Measurements from ENCODE around the gene TMEM190. TPM values are rescaled to one million over a fixed set of nuclear protein-coding genes. Genes with fewer than 3 reads are reported as not detected.

TMEM190 gene
- polyA plus RNA-seq, 3 donors from 2014 or later: not detected

DNA sequence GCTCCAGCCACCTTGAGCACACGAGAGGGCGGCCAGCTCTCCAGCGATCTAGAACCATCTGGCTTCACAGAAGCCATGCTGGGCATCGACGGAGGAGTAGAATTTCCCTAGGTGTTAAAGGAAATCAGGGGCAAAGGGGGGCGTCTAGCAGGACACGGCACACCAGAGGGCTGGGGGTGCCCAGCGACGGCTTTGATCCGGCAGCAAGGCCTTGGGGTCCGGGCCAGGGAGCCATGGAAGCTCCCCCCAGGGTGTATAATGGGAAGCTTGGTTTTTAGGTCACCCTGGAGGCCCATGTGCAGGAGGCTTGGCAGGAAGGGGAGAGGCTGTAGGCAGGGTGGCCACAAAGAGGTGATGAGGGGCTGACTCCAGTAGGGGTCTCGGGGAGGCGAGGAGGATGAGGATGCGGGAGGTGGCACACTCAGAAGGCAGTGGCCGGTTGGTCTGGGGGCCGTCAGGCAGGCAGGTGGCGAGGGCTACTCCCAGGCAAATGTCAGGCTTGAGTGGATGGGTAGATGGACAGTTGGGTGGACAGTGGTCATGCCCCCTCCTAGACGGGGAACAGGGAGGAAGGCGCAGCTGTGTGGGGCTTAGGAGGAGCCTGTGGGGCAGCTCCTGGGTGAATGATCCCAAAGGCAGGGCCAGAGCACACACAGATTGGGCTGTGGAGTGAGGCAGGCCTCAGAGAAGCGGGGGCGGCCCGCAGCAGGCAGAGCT lies 31.4 kb upstream of the TMEM190 start:
- H3K27me3 Mint-ChIP-seq (ENCODE audit: low read depth in 3 of 3): peaks cover 0 to 7% (median 2%) of the 10 kb centered on the region in 3 donors
- DNase-seq: no peak
- peaks cover 13 to 15% of the 10 kb centered on the region in 2 donors for H3K4me1 Mint-ChIP-seq
- H3K27ac Mint-ChIP-seq: no peak overlapping the region
- no peaks in the 10 kb centered on the region for H3K9me3 Mint-ChIP-seq
- H3K4me3 Mint-ChIP-seq: no peak overlapping the region
- no peaks in the 10 kb centered on the region for H3K36me3 Mint-ChIP-seq

DNA sequence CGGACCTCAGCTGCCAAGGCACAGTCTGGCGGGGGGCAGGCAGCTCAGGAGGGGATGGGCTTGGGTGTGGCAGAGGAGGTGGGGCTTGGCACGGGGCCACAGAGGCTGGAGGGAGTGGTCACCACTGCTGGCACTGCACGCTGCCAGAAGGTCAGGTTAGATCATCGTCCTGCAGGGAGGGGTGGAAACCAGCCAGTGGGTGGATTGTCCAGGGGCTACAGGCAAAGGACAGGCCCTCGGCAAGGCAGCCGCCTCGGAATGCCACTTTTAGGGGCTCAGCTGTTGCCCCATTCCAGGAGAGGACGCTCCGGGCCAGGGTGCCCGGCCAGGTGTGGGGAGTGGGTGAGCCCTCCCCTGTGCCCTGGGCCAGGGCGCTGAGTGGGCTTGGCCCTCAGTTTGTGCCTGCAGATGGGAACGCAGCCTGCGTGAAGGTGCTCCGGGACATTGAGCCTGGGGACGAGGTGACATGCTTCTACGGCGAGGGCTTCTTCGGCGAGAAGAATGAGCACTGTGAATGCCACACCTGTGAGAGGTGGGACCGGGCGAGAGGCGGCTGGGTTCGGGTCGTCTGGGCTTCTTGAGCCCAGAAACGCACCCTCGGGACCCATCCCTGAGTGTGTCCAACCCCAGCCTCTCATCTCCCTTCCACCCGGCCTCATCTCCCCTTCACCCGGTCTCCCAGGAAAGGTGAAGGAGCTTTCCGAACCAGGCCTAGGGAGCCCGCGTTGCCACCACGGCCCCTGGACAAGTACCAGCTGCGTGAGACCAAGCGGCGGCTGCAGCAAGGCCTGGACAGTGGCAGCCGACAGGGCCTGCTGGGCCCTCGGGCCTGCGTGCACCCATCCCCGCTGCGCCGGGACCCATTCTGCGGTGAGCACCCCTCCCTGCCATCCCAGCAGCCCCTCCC lies 30.6 kb upstream of the TMEM190 start:
- H3K36me3 Mint-ChIP-seq: no peaks in the 10 kb centered on the region
- peaks cover 6 to 7% of the 10 kb centered on the region in 2 donors for H3K4me1 Mint-ChIP-seq
- no peaks in the 10 kb centered on the region for H3K9me3 Mint-ChIP-seq
- DNase-seq: no peak
- H3K27ac Mint-ChIP-seq: no peak overlapping the region
- peaks cover 0 to 7% (median 2%) of the 10 kb centered on the region in 3 donors for H3K27me3 Mint-ChIP-seq (ENCODE audit: low read depth in 3 of 3)
- no peak overlapping the region for H3K4me3 Mint-ChIP-seq

DNA sequence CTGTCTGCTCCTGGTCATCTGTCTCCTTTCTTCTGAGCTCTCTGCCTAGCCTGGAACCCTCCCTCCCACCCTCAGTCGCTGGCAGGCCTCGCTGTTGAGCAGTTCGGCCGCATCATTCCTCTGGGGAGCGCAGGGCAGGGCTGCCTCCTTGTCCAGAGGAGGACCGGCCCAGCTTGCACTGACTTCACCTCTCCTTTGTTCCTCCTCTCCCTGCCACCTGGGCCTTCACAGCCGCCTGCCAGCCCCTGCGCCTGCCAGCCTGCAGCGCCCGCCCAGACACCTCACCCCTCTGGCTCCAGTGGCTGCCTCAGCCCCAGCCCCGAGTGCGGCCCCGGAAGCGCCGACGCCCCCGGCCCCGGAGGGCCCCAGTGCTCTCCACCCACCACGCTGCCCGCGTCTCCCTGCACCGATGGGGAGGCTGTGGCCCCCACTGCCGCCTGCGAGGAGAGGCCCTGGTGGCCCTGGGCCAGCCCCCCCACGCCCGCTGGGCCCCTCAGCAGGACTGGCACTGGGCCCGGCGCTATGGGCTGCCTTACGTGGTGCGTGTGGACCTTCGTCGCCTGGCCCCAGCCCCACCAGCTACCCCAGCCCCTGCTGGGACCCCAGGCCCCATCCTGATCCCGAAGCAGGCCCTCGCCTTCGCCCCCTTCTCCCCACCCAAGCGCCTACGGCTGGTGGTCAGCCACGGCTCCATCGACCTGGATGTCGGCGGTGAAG lies 29.7 kb upstream of the TMEM190 start:
- no peak overlapping the region for H3K27ac Mint-ChIP-seq
- H3K36me3 Mint-ChIP-seq: no peaks in the 10 kb centered on the region
- H3K9me3 Mint-ChIP-seq: no peaks in the 10 kb centered on the region
- peaks cover 0 to 2% of the 10 kb centered on the region in 2 donors for H3K4me1 Mint-ChIP-seq
- H3K4me3 Mint-ChIP-seq: no peak overlapping the region
- no peak for DNase-seq
- H3K27me3 Mint-ChIP-seq (ENCODE audit: low read depth in 3 of 3): peaks cover 2 to 10% (median 2%) of the 10 kb centered on the region in 3 donors

DNA sequence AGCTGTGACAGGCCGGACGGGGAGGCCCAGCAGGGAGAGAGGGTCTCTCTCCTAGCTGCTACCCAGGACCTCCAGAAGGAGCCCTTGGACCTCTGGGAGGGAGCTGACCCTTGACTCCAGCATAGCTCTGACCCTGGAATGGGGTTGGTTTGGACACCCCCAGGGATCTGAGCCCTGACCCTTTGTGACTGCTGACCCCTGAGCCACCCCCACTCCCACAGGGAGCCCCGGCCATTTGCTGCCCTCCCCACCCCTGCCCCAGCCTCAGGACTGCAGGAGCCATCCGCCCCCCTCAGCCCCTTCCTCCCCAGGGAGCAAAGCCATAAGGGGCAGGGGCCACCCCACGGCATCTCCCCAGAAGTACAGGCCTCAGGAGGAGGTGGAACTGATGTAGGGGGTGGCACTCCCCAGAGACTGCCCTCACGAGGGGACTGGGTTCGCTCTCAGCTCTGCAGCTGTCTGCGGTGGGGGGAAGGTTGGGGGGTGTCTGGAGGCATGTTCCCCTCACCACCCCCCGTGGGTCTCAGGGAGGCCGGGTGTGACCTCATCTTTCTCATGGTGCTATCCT lies 29.1 kb upstream of the TMEM190 start:
- Mint-ChIP-seq H3K27ac (no peak overlapping the region), H3K4me1 (peaks cover 2 to 3% of the 10 kb centered on the region in 2 donors)

DNA sequence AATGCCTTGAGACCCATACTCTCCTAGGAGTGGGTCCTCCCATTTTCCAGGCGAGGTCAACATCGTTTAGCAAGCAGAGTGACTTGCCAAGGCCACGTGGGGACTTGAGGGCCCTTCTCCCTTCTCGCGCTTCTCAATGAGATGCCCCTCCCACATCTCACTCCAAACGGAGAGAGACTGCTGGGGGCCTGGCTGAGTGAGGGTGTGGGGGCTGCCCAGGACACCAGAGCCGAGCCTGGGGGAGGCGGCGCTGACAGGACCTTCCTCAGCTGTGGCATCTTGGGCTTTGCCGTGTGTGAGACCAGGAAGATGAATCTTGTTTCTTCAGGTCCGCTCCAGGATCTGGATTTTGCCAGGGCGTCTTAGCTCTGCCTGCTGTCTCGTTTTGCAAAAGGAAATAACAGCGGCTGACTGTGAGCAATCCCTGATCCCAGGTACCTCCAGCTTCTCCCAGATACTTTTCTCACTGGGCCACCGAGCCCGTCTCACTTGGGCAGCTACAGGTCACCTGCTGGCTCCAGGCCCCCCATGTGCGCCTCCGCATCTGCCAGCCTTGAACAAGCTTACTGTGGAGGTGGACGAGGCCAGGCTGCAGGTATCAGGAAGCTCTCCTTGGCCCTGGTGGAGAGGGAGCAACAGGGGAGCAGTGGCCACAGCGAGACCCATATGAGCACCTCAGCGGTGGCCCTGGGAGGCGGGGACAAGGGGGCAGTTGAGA lies 28.1 kb upstream of the TMEM190 start:
- H3K4me3 Mint-ChIP-seq: no peak overlapping the region
- DNase-seq: no peak
- H3K9me3 Mint-ChIP-seq: no peaks in the 10 kb centered on the region
- no peaks in the 10 kb centered on the region for H3K36me3 Mint-ChIP-seq
- peaks cover 11 to 12% of the 10 kb centered on the region in 2 donors for H3K4me1 Mint-ChIP-seq
- peaks cover 4 to 16% (median 11%) of the 10 kb centered on the region in 3 donors for H3K27me3 Mint-ChIP-seq (ENCODE audit: low read depth in 3 of 3)
- no peak overlapping the region for H3K27ac Mint-ChIP-seq

More for the DNA sequence above, 29.1 kb upstream of the TMEM190 start:
- no peak overlapping the region for H3K4me3 Mint-ChIP-seq
- H3K9me3 Mint-ChIP-seq: no peaks in the 10 kb centered on the region
- H3K36me3 Mint-ChIP-seq: no peaks in the 10 kb centered on the region
- H3K27me3 Mint-ChIP-seq (ENCODE audit: low read depth in 3 of 3): peaks cover 2 to 12% (median 4%) of the 10 kb centered on the region in 3 donors
- DNase-seq: no peak

DNA sequence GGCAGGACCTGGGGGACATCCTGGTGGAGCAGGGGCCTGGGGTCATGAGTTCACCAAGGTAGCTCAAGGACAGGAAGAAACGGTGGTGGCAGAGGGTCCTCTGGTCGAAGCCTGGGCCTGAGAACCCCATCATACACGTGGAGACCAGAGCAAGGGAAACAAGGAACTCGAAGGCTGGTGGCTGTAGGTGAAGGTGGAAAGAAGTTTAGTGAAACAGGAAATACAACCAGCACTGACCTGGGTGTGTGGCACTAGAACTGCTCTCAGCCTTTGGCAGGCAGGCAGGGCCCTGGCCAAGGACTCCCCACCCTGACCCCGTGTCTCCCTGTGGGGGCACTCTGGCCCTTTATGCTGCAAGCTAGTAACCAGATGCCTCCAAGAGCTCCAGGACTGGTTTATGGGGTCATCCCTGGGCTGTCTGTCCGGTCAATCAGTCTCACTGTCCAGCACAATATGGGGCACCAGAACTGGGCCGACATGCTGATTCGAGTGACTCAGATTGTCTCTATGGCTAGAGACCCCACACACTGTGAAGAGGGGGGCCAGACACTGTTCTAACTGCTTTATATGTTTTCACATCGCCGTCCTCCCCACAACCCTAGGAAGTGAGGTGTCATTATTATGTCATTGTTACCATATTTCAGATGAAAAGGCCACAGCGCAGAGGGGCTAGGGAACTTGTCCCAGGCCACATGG lies 25.9 kb upstream of the TMEM190 start:
- no peak overlapping the region for H3K4me3 Mint-ChIP-seq
- H3K27ac Mint-ChIP-seq: peak overlapping the region in 1 of 6 donors; percentile 64
- no peaks in the 10 kb centered on the region for H3K9me3 Mint-ChIP-seq
- H3K27me3 Mint-ChIP-seq (ENCODE audit: low read depth in 3 of 3): peaks cover 4 to 13% (median 11%) of the 10 kb centered on the region in 3 donors
- H3K4me1 Mint-ChIP-seq: peaks cover 17% of the 10 kb centered on the region in 2 donors
- H3K36me3 Mint-ChIP-seq: no peaks in the 10 kb centered on the region
- no peak for DNase-seq

DNA sequence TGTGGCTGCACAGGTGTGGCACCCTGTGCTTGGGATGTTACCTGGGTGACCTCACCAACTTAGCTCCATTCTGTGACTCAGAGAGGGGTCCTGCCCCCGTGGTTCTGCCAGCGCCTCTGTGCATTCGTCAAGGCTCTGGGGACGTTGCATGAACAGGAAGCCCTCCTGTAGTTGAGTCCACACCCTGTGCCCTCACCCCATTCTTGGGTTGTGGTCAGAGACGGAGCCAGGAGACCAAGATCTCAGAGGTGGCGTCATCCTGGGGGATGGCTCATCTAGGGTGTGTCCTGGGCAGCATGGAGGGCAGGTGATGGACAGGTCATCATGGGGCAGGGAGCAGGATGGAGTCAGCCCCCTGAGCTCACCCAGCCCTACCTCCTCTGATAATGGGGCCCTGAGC lies 24.6 kb upstream of the TMEM190 start:
- no peaks in the 10 kb centered on the region for H3K9me3 Mint-ChIP-seq
- peaks cover 17% of the 10 kb centered on the region in 2 donors for H3K4me1 Mint-ChIP-seq
- peak overlapping the region in 1 of 5 donors; percentile 33 for H3K4me3 Mint-ChIP-seq
- no peak for DNase-seq
- no peaks in the 10 kb centered on the region for H3K36me3 Mint-ChIP-seq
- H3K27ac Mint-ChIP-seq: peak overlapping the region in 1 of 6 donors; percentile 20
- peaks cover 4 to 15% (median 11%) of the 10 kb centered on the region in 3 donors for H3K27me3 Mint-ChIP-seq (ENCODE audit: low read depth in 3 of 3)

DNA sequence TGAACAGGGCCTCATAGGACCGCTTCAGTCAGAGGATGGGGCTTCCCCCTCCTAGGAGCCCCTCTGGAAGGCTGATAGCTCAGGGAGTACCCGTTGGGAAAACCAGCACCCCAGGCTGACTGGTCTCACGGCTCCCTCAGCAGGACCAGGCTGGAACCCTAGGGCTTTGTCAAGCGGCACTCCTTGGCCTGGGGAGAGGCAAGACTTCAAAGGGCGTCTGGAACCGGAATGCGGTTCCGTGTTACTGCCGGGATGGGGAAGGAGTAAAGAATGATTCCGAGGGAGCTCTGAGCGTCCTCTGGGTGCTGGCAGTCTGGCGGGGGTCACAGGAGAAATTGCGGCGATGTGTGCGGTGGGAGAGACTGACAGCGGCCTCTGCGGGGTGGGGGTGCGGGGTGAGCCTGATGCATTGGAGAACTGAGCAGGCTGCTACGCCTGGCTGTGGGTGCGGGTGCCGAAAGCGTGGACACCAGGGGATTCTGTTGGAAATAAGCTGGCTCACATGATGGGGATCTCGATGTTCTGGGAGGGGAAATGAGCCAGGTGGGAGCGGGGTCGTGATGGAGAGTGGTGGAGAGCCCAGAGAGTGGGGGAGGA lies 24.0 kb upstream of the TMEM190 start:
- no peak for DNase-seq
- Mint-ChIP-seq H3K4me3 (peak overlapping the region; percentile 27 to 81 (median 75)), H3K9me3 (no peaks in the 10 kb centered on the region), H3K36me3 (no peaks in the 10 kb centered on the region), H3K4me1 (peaks cover 17% of the 10 kb centered on the region in 2 donors), H3K27me3 (ENCODE audit: low read depth in 3 of 3) (peaks cover 4 to 16% (median 11%) of the 10 kb centered on the region in 3 donors), H3K27ac (peak overlapping the region in 2 of 6 donors; percentile 27 to 49)

DNA sequence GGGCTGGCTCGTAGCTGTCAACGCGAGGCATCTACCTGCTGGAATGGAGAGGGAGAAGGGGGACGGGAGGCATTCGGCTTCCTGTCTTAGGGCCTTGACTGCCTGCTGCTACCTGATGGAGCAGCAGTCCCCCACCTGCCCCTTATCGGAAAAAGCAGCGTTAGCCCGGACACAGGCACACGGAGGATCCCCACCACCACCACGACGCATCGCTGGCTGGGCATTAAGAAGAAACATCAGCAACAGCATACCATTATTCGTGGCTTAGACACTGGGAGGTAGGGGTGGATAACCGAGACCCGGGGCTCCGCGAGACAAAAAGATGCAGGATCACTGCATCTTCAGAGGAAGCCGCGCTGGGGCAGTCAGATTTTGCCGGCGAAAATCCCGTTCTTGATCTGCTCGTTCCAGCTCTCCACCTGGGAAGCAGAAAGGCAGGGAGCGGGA lies 23.2 kb upstream of the TMEM190 start:
- DNase-seq: no peak
- H3K27ac Mint-ChIP-seq: peak overlapping the region in 1 of 6 donors; percentile 27
- H3K9me3 Mint-ChIP-seq: no peaks in the 10 kb centered on the region
- H3K4me1 Mint-ChIP-seq: peaks cover 17% of the 10 kb centered on the region in 2 donors
- peak overlapping the region; percentile 75 to 90 (median 81) for H3K4me3 Mint-ChIP-seq
- H3K36me3 Mint-ChIP-seq: no peaks in the 10 kb centered on the region
- peaks cover 4 to 16% (median 13%) of the 10 kb centered on the region in 3 donors for H3K27me3 Mint-ChIP-seq (ENCODE audit: low read depth in 3 of 3)

DNA sequence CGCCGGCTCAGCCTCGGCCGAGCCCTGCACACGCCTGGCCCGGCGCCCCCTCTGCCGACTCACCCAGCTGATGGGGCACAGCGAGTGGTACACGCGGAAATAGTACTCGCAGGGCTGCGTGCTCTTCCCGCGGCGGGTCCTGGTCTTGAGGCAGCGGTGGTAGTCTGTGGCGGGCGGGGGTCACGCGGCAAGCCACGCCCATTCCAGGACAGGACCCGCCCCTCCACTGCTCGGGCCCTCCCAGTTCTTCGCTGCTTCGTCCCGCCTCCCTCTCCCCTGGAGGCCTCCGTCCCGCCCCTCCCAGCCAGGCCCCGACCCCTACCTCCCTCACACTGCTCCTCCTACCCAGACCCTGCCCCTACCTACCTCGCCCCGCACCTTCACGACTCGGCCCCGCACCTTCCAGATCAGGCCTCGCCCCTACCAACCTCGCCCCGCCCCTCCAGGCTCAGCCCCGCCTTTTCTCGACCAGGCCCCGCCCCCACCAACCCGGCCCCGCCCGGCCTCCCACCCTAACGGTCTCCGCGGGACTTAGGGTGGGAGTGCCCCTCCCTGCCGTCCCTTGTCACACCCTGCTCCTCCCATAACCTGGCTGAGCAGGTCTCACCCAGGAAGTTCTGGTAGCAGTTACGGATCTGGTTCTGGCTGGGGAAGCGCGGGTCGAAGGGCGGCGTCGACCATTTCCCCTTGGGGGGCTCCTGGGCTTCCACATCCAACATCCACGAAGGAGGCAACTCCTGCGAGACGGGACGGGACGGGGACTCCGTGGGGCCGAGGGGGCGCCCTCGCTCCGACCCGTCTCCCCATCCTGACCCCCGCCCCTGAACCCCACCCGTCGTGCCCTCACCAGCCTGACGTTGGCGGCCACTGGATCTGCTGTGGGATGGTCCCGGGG lies 22.6 kb upstream of the TMEM190 start:
- DNase-seq: peak; percentile 61 to 78 (median 68)
- Mint-ChIP-seq H3K4me3 (peak overlapping the region; percentile 75 to 90 (median 81)), H3K4me1 (peaks cover 17% of the 10 kb centered on the region in 2 donors), H3K36me3 (no peaks in the 10 kb centered on the region), H3K27me3 (ENCODE audit: low read depth in 3 of 3) (peaks cover 4 to 16% (median 13%) of the 10 kb centered on the region in 3 donors), H3K9me3 (no peaks in the 10 kb centered on the region), H3K27ac (peak overlapping the region in 3 of 6 donors; percentile 62 to 82 (median 62))

DNA sequence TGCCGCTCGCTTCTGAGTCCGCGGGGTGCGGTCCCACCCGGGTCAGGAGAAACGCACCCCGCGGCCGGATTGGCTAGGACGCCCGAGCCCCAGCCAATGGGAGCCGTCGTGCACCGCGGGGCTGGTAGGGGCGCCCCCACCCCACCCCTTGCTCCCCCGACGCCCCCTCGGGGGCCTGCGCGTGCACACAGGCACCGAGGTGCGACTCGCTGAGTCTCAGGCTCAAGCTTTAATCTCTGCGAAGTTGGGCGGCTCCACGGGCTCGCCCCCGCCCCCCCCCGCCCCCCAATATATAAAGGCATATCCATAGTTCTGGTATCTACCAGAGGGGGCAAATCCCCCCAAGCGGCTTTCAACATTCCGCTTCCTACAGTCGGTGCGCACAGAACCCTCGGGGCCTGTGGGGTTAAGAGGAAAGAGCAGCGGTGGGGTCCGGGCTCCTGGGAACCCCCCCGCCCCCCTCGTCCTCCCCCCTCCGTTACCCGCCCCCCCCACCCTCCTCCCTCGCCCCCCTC lies 21.9 kb upstream of the TMEM190 start, which contains the start of gene COX6B2:
Gene COX6B2, minus strand, starts transcription at position 22 of the 515 bp plus-strand sequence. CDS start 198 bp downstream, outside the sequence.
- H3K9me3 Mint-ChIP-seq: no peaks in the 10 kb centered on the region
- peak within 1 kb of the TSS; percentile 75 to 90 (median 81) for H3K4me3 Mint-ChIP-seq
- no peak for DNase-seq
- H3K36me3 Mint-ChIP-seq: no peaks in the 10 kb centered on the region
- H3K27me3 Mint-ChIP-seq (ENCODE audit: low read depth in 3 of 3): peaks cover 4 to 16% (median 11%) of the 10 kb centered on the region in 3 donors
- peak within 1 kb of the TSS in 3 of 6 donors; percentile 62 to 82 (median 62) for H3K27ac Mint-ChIP-seq
- peaks cover 17% of the 10 kb centered on the region in 2 donors for H3K4me1 Mint-ChIP-seq
